GM18867 (cell line): ENCODE measurements around the gene TCF7L2.

Source experiments
- ATAC-seq: cut with Tn5 transposase; IDR thresholded peaks from one replicate; pipeline ENCODE4 v1.9.1; 2021; ENCODE audit warnings: mild to moderate bottlenecking, moderate library complexity; ENCODE audit not compliant: unreplicated experiment

The TCF7L2 gene

DNA sequence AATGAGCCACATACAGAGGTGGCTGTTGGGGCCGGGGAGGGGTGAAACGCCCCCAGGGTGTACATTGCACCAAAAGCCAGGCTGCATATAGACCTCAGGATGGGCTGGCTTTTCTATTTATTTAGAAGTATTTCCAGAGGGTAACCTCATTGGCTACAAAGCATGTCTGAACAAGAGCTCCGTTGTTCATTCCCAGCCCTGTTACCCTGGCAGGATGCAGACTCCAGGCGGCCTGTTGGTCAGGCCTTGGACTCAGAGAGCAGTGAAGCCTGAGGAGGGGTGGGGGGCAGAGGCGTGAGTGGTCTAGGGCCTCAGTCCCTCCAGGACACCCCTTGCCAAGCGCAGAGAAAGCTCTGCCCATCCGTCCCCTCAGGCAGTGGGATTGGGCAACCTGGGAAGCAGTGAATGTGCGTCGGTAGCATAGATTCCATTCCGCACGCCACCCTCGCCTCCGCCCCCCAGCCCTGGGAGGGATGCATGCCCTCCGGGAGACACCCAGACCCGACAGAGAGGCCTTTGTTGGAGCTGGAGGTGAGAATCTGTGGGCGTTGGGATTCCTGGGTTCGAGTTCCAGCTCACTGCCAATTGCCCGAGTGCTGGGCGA lies 41.9 kb downstream of the TCF7L2 start:
- no peak for ATAC-seq

DNA sequence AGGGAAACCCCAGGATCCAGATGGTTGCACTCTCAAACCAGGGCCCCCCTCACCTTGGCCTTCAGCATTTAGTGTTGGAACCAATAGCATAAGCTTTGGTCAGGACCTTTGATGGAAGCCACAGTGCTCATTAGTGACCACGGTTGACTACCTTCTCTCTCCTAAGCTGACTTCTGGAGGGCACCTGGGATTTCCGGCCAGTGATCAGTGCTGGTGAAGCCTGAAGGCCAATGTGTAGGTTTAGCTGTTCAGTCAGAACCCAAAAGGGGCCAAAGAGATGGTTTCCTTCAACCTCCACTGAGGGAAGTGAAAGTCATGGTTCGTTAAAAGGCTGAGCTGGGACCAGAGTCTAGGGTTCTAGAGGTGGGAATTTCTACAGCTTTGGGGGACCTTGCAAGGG lies 46.4 kb downstream of the TCF7L2 start:
- no peak for ATAC-seq

DNA sequence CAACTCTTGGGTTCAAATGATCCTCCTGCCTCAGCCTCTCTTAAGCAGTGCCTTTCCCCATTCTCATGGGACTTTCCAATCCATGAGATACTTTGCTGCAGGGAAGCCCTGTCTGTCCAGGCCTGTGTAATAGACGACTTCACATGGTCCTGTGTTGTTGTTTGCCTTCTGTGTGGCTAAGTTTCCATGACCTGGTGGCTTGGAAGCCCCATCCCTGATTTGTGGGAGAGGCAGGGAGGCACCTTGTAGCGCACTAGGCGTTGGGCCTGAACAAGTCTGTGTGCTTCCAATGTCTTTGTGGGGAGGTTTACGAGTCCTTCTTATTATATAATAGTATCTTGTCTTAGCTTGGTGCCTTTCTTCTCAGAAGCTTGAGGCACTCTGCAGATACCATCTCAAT lies 49.1 kb downstream of the TCF7L2 start:
- ATAC-seq, result no peak

DNA sequence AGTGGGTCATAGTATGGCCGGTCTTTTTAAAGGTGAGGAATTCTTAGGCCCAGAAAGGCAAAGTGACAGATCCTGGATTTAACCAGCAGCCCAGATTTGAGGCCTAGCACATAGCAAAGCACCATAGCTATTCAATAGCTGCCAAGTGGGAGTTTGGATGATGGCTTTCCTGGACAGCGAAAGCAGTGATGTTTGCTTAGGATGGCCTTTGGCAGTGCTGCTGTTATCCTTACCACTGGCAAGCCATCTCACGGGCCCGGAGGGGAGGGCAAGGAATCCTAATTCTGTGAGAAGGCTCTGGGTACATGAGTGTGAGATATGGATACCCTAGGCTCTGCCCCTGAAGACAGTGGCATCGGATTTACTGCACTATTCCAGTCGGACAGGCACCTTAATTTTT lies 50.4 kb downstream of the TCF7L2 start:
- no peak for ATAC-seq

DNA sequence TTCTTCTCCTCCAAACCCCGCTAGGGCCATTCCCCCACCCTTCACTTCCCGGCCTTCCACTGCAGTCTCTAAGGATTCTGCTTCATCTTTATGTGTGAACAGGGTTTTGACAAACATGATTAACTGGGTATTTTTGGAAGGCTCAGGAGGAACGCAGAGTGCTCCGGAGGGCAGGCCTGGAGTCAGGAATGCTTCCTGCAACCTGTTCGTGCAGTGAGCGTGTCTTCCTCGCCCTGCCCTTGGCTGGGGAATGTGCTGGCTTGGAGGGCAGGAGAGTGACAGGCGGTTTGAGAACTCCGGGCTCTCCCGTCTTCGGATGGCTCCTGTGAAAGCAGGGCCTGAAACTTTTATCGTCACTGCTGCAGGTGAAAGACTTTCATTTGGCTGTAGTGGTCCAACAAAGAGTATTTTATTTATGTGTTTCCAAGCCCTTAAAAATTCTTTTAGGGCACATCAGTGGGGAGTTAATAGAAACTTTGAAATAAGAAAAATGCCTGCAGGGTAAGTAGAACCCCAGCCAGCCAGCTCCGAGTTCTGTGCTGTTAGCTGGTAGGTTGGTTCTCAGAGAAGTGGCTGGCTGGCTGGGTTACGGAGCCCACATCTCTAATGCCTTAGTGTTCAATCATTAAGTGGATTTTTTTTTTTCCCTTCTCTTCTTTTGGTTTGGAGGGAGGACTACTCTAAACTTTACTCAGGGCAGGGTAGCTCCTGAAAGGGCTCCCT lies 51.0 kb downstream of the TCF7L2 start:
- ATAC-seq, result no peak

DNA sequence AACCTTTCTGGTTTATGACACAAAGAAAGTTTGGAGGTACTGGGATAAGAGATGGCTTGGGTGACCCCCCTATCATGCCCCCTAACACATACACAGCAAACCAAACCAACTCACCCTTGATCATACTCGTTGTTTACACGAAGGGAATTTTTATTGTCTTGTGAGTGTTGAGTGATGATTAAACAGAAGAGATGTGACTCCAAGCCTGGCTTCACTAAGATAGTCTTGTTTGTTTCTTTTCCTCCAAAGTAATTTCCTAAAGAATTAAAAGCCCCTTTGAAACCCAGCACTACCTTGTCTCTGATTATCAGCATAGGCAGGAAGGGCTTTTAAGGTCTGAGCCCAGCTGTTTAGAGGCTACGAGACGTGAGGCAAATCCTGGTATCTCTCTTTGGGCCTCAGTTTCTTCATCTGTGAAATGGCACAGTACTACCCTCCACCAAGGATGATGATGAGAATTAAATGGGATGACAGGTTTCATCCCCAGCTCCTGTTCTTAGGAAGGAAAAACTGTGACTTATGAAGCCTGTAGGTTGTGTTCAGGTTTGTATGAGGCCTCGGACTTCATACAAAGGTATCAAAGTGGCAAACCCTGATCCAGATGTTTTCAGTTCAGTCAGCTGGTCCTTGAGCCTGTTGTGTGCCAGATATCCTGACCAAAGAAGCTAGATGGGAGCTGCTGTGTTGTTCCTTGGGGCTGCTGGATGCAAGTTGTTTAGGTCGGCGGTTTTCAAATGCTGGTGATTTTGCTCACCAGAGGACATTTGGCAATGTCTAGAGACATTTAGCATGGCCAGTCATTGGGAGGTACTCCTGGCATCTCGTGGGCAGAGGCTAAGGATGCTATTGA lies 51.8 kb downstream of the TCF7L2 start:
- no peak for ATAC-seq

DNA sequence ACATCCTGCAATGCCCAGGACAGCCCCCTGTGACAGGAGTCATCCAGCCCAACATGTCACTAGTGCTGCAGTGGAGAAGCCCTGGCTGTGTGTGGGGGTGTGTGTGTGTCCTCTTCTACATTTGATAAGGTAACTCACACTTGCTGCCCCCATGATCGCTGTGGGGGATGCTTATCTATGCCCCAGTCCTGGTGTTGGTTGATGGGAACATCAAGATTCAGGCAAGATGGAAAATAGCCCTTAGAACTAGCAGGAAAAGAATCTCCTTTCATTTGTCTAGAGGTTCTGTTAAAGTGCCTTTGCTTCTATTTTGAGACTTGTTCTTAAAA lies 52.4 kb downstream of the TCF7L2 start:
- ATAC-seq, result no peak

DNA sequence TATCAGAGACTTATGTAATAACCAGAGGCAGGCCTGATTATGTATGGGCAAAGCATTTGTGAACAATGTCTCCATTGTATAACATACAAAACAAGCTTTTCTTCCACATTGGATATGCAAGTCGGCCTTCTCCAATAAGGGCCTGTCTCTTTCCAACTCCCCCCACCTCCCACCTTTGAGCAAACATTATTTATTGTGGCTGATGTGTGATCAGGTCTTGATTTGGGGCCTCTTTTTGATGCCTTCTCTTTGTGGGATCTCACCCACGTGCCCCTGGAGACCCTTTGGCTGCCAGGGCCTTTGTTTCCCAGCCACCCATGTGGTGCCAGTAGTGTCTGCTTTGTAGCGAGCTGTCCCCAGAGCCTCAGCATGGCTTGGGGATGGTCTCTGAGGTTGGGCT lies 53.0 kb downstream of the TCF7L2 start:
- ATAC-seq, result no peak

DNA sequence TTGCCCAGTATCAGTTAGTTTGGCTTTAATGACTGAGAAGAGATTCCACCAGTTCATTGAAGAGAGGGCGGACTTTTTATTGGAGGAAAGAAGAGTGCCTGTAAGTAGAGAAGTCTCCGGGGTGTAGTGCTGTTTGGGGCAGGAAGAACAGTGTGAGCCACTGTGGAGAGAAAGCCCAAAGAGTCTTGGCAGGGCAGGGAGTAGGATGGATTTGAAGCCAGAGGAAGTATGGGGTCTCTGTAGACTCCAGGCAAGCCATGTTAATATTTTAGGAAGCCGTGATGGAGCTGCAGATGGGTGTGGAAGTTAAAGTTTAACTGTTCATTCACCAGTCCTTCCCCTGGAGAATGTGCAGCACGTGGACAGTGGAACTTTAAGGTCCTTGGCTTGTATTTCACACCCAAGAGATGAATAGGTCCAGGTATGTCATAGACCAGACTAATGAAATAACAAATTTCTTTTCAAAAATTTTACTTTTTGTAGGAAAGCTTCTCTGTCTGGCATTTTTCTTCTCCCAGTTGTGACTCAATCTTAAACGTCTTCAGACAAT lies 54.1 kb downstream of the TCF7L2 start:
- no peak for ATAC-seq

DNA sequence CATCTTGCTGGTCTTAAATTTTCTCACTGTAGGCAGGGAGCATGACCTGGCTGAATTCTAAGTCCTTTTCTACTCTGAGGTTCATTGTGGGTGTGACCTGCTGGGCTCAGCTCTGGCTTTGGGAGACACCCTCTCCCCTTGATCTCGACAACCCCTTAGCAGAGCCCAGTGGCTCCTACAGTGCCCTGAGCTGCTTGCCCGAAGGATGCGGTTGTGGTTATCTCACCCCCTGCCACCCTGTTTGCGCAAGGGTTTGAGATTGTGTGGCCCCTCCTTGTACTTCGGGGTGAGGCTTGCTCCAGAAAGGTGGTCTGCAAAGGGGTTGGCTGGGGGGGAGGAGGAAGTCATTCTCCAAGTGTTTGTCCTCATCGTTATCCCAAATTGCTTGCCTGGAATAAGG lies 55.3 kb downstream of the TCF7L2 start:
- no peak for ATAC-seq

DNA sequence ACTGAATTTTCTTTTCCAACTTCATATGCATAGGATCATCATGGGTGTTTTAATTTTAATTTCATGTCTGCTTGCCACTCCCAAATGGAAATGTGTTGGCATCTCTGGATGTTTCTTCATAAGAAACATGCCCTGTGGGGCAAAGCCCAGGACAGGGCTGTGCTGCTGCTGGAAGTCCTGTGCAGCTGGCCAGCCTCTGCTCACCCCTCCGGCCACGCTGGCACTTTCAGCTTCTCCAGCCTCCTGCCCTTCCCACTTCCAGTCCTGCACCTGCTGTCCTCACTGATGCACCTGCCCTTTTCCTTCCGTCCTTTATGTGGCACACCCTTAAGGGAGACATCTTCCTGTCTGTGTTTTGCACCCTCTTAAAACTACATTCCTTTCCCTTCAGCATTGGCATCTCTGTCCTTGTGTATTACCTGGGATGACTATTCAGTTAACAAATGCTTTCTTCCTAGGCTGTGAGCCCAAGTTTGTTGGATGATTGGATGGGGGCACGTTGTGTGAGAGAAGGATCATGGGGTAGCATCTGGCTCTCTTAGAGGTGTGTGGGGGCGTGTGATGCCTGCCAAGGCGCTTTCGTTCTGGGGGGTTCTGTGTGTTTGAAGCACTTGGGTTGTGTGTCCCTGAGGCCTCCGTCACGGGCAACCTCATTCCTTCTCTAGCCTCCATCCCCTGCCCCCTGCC lies 56.8 kb downstream of the TCF7L2 start:
- ATAC-seq, result no peak

DNA sequence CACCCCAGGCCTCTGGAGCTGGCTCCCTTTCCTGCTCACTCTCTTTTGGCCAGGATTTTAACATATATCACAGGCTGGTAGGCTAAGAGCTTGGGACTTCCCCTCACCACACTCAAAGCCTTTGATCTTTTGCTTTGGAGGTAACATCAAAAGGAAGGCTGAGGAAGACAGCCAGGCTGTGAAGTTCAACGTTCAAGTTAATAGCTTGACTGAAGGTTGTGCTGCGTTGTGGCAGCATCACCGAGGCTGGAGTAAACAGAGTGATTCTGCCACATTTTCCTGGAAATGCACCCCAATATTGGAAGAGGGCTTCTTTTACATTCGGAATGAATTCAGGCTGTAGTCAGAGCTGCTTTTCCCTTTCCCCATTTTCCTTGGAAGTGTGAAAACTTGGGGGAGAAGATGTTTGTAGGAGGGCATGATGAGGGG lies 57.3 kb downstream of the TCF7L2 start:
- ATAC-seq, result no peak

DNA sequence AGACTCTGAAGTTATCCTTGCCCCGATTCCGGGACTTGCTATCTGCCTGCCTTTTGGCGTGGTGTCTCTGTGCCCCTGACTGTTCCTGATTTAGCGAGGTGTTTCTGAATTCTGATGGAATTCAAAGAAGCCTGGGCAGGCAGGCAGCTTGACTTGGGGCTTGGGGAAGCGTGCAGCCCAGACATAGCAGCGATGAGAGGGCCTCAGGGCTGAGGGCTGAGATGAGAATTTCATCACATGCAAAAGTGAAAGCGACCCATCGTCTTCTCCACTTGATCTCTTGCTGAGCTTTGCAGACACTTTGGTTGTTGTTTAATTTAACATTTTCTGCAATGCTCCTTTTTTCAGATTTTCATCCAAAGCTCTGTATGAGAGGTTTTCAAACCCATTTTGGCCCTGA lies 57.8 kb downstream of the TCF7L2 start:
- ATAC-seq, result no peak

DNA sequence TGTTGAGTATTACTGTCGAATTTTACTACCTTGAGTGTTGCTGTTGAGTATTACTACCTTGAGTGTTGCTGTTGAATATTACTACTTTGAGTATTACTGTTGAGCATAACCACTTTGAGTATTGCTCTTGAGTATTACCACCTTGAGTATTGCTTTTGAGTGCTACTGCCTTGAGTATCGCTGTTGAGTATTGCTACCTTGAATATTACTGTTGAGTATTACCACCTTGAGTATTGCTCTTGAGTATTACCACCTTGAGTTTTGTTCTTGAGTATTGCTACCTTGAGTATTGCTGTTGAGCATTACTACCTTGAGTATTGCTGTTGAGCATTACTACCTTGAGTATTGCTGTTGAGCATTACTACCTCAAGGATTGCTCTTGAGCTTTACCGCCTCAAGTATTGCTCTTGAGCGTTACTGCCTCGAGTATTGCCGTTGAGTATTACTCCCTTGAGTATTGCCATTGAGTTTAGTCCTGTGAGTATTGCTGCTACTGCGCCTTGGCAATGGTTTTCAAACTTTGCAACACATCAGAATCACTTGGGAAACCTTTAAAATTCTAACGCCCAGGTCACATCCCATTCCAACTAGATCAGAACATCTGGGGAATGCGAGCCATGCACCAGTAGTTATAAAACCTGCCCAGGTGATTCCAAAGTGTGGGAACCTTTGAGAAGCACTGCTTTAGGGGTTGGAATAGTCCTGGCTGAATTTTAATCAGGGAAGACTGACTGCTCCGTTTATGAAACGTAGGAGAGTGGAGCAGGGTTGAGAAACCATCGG lies 61.7 kb downstream of the TCF7L2 start:
- ATAC-seq, result no peak

DNA sequence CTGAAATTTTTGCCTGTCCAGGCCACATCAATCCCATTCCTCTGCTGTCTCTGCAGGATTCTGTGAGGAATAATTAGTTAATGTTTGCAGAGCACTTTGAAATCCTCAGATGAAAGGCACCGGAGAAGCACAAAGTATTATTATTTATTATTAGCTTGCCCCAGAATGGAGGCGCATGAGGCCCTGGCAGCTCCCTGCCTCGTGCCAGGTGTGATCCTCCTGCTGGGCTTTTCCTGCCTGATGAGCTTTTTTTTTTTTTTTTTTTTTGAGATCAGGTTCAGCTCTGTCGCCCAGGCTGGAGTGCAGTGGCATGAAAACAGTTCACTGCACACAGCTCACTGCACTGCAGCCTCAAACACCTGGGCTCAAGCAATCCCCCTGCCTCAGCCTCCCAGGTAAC lies 65.2 kb downstream of the TCF7L2 start:
- no peak for ATAC-seq

DNA sequence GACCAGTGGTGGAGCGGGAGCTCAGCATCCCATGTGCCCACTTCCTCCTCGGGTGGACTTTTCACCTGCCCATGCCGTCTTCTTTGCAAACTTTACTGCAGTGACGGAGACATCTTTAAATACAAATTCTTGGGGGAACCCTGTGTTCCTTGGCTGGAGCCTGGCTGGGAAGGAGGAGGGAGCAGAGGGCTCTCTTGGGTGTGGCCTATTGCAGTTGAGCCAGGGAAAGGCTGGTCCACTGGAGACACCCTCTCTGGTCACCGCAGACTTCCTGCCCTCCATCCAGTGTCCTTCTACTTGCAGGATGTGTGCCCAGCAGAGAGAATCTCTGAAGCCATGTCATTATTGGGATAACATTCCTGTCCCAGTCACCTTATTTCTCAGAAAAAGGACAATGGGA lies 67.3 kb downstream of the TCF7L2 start:
- ATAC-seq, result no peak

DNA sequence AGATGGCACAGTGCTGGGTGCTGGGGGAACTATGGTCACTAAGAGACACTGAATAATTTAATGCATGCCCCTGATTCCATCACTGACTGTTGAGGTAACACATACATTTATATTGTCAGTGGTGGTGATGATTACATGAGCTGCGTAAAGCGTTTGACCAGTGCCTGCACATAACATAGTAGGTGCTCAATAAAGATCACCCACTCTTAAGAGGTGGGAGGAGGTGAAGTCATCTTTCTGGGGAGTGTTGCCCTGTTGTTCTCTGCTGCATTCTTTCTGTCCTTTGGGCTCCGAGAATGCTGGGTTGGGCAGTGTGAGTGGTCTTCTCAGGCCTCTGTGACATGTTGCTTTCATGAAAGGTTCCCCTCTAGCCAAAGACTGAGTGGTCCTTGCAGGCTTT lies 68.0 kb downstream of the TCF7L2 start:
- no peak for ATAC-seq

DNA sequence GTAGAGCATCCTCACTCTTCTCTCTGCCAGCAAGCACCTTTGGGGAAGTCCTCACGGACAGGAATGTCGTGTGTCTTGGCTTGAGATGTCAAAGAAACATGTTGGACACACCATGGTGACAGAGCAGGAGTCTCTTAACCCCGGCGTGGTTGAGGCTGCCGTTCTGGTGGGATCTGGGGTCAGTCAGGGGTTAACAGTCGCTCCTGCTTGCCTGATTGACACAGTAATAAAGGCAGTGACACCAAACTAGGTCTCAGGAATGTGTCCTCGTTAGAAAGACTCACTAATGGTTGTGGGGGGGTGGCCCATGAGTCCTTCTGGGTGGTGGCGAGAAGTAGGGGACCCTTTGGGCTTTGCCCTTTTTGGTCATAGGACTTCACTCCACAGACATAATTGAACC lies 69.0 kb downstream of the TCF7L2 start:
- ATAC-seq, result no peak

DNA sequence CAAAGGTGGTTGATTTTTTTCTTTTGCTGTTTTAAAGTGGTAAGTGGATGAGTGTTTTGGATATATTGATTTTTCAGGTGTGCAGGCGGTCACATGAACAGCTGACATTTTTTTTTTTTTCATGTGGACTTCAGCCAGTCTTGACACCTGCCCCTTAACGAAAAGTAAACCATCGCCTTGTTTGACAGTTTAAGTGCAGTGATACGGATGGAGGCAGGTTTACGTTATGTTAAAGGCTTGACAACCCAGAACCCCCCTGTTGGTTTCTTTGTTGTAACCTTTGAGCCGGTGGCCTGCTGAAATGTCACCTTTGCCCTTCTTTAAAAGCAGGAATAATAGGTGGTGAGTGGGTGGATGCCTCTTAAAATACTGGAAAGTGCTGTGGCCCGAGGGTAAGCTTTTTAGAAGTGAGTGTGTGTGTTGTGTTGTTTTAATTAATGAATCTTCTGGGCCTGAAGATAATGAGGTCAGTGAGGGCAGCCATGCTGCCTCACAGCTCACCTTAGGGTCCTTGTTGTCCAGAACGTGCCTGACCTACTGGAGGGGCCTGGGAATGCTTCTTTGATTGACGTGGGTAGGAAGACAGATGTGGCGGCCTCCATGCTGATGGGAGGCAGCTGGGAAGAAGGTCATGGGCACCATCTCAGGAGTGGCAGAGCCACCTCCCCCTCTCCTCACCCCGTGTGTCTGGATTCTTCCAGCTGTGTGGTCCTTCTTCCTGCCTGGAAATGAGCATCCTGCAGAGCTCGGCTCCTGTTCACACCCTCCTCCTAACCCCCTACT lies 69.8 kb downstream of the TCF7L2 start:
- ATAC-seq, result no peak

DNA sequence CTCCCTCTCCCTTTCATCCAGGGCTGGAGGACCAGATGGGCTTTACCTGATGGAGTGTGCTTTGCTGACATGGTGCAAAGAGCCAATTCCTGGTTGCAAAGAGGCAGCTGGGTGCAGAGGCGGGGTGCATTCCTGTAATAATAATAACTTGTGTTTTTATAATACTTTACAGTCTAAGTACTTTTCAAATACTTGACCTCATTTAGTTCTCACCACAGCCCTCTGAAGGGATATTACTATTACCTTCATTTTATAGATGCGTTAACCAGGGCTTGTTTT lies 70.4 kb downstream of the TCF7L2 start:
- no peak for ATAC-seq
